G401 (cell line): ENCODE results near the gene ZNHIT1. TPM values are rescaled to one million over a fixed set of nuclear protein-coding genes. Genes with fewer than 3 reads are reported as not detected.
"Not testable (repeated sequence)": the region's sequence is repeated elsewhere in the genome, so short reads cannot be mapped to it uniquely, and the experiment has no call there.

ENCODE experiments used
- DNase-seq: peaks from one replicate; pipeline ENCODE4 v3.0.0-alpha.2; 2015; ENCODE audit warnings: low spot score
- in situ Hi-C: cut with HindIII; loops from 2 replicates; pipeline ENCODE4 v1.10.0; 2016; ENCODE audit warnings: low sequenced_read_pairs, mixed read lengths
- total RNA-seq: library from RNA; depleted of rRNA; stranded (reverse); fragments of >200 nt; shearing (Covaris generic); gene quantifications from 2 replicates; pipeline ENCODE4 v1.2.3, GENCODE V29; 2014

The ZNHIT1 gene
- total RNA-seq, 1 experiment from 2014 or later: 74.5 TPM

DNA sequence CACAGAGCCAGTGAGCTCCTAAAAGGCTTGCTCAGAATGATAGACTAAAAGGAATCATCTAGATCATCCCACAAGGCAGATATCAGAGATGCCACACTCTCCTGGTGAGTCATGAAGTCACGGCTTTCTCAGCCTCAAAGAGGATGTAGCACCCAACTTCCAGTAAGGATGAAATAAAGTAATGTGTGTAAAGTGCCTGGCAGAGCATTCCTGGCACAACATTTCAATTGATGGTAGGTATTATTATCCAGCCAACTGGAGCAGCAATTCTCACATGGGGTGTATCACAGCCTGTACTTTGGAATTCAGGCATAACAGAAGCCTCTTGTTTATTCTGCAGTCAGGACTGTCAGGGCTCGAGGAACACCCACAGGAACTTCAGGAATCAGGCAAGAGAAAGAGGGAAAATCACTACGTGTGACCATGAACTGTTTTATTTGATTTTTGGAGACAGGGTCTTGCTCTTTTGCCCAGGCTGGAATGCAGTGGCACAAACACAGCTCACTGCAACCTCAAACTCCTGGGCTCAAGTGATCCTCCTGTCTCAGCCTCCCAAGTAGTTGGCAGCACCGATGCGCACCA is 32.6 kb upstream of the ZNHIT1 start:
- DNase-seq: no peak

GRCh38 chr7:101186194-101186593 is 31.8 kb upstream of the ZNHIT1 start:
- no peak for DNase-seq
- in situ Hi-C loops: no loop called here

More for the DNA sequence above, 32.6 kb upstream of the ZNHIT1 start:
- in situ Hi-C loops: no loop called here

- DNase-seq: no peak
- in situ Hi-C loops: no loop called here
Measured at GRCh38 chr7:101186844-101187428, 31.0 kb upstream of the ZNHIT1 start.

DNA sequence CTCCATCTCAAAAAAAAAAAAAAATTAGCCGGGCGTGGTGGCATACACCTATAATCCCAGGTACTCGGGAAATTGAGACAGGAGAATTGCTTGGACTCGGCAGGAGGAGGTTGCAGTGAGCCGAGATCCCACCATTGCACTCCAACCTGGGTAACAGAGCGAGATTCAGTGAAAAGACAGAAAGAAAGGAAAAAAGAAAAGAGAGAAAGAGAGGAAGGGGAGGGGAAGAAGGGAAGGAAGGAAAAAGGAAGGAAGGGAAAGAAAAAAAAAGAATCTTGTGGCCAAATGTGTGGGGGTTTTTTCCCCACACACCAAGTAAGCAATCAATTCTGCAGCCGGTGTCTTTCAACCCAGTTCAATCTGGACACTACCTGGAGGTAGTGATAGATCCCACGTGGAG is 28.9 kb upstream of the ZNHIT1 start:
- DNase-seq: no peak
- in situ Hi-C loops: no loop called here

- in situ Hi-C loops: no loop called here
Measured at GRCh38 chr7:101195884-101196283, 22.1 kb upstream of the ZNHIT1 start.

DNA sequence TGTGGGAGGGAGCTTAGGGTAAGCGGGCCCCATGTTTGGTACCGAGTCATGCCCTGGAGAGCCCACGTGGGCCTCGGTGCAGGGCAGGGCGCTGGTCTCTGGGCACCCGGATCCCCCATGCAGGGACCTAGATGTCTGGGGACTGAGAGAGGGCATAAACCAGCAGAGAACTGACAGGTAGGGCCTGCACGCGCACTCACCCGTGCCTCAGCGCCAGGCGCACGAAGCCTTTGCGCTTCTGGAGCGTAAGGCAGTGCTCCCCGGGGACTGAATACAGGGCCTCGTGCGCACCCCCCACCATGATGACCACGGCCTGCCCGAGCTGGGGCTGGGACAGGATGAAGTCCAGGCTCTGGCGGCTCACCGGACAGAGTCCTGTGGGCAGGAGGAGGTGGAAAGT is 20.0 kb upstream of the ZNHIT1 start:
- no peak for DNase-seq
- in situ Hi-C loops: no loop called here

More at GRCh38 chr7:101195884-101196283, 22.1 kb upstream of the ZNHIT1 start:
- no peak for DNase-seq

DNA sequence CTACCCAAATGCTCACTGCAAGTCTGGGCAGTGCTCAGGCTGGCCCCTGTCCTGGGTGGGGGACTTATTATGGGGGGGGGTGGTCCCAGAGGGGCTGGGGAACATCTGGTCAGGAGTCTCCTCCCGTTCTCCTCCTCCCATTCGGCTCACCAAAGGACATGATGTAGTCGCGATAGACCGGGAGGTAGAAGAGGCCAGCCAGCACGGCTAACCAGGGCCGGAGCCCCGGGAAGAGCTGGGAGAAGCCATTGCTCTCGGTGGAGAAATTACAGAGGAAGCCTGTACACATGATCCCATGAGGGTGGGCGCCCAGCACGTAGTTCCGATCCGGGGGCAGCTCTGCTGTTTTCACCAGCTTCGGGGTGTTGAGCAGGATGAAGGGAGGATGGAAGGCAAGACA is 19.5 kb upstream of the ZNHIT1 start:
- DNase-seq: no peak
- in situ Hi-C loops: no loop called here

DNA sequence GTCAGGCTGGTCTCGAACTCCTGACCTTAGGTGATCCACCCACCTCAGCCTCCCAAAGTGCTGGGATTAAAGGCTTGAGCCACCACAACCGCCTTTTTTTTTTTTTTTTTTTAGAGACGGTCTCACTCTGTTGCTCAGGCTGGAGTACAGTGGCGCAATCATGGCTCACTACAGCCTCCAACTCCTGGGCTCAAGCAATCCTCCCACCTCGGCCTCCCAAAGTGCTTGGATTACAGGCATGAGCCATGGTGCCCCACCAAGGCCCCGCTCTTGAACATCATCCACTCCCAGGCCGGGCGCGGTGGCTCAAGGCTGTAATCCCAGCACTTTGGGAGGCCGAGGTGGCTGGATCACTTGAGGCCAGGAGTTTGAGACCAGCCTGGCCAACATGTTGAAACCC is 18.4 kb upstream of the ZNHIT1 start:
- DNase-seq, in situ Hi-C loops: not testable (repeated sequence)

DNA sequence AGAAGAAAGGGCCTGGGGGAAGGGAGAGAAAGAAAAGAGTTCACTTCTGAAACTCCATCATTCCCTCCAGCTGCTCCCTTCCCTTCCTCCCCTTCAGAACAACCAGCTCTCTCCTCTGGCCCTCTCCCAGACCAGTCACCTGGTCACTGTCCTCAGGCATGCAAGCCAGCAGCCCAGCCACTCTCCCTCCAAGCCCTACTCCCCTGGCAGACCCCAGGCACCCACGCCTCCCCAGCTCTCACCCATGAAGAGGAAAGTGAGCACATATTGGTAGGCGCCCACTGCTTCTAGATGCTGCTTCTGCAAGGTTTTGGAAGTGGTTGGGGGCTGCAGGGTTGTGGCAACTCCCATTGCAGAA is 17.5 kb upstream of the ZNHIT1 start:
- DNase-seq: no peak
- in situ Hi-C loops: no loop called here

GRCh38 chr7:101200862-101201599 is 16.9 kb upstream of the ZNHIT1 start, which contains the start of gene MOGAT3:
TSS of gene MOGAT3 (minus strand) at chr7:101201036. CDS start at chr7:101200854, 182 bp downstream.
- in situ Hi-C loops: no loop called here
- no peak for DNase-seq

DNA sequence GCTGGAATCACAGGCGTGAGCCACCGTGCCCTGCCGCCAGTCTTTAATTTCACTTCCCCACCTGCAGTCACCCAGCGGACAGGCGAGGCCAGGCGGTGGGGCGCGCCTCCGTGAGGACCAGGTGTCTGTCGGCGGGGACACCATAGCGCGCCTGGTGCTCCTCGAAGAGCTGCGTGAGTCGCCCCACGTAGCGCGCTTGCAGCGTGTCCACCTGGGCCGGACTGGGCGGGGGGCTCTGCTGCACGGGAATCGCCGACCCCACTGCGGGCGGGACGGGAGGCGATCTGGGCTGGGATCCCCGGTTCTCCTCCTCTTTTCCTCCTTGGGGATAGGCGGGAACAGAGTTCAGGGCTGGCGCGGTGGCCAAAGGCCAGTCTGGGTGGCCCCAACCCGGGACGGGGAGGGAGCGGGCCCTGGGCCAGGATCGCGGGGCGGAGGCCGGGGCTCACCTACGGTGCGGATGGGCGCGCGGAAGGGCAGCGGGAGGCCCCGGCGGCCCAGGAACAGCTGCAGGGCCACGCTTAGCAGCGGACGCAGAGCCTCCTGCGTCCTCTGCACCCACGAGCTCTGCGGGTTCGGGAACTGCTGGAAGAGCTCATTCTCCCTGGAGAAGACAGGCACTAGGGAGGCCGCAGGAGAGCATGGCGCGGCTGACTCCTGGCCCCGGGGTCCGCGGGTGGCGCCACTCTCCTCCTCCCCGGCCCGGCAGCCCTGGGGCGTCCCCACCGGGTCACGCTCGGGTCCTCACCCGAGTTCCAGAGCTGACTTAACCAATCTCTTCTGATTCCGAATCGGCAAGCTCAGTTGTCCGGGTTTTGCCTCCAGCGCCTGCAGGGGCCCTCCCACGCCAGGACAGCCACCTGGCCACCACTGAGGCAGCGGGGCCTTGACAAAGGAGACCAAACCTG is 16.0 kb upstream of the ZNHIT1 start:
- in situ Hi-C loops: no loop called here
- DNase-seq: no peak

GRCh38 chr7:101202603-101202918 is 15.4 kb upstream of the ZNHIT1 start:
- in situ Hi-C loops: no loop called here
- no peak for DNase-seq

DNA sequence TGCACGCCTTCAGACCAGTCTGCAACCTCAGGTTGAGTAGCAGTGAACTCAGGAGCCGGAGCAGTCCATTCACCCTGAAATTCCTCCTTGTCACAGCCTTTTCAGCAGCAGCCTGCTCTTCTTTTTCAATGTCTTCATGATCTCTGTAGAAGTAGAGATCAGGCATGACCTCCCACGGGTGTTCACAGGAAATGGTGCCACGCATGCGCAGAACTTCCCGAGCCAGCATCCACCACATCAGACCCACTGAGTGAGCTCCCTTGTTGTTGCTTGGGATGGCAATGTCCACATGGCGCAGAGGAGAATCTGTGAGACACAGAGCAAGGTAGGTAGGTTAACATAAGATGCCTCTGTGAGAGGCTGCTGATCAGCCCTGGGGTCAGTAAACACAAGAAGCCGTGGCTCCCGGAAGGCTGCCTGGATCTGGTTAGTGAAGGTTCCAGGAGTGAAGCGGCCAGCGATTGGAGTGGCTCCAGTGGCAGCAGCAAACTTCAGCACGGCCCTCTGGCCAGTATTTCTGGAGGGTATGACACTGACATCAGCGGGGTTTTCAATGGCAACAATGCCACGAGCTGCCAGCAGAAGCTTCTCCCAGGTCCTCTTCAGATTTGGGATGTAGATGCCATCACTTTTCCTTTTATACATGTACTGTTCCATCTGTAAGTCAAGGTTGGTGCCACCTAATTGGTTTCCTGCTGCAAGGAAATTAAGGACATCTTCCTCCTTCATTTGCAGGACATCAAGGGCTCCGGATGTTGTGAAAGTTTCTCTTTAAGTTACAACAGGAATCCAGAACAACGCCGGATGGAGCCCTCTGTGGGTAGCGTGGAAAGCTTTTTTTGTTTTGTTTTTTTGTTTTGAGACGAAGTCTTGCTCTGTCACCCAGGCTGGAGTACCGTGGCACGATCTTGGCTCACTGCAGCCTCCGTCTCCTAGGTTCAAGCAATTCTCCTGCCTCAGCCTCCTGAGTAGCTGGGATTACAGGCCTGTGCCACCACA is 13.9 kb upstream of the ZNHIT1 start:
- in situ Hi-C loops, DNase-seq: not testable (repeated sequence)

GRCh38 chr7:101205901-101206664 is 11.9 kb upstream of the ZNHIT1 start:
- in situ Hi-C loops: no loop called here
- DNase-seq: no peak

DNA sequence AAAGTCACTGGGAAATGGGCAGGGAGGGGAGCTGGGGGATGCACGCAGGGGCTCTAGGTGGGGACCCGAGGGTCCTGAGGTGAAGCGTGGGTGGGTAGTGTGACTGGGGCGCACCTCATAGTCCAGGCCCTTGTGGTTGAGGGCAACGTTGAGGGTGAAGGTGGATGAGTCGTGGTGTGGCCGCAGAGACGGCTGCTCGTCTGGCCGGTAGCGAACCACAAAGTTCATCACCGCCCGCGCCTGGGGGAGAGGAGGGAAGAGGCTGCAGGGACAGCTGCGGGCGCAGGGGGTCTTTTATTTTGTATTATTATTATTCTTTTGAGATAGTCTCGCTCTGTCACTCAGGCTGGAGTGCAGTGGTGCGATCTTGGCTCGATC is 11.3 kb upstream of the ZNHIT1 start:
- in situ Hi-C loops: no loop called here

DNA sequence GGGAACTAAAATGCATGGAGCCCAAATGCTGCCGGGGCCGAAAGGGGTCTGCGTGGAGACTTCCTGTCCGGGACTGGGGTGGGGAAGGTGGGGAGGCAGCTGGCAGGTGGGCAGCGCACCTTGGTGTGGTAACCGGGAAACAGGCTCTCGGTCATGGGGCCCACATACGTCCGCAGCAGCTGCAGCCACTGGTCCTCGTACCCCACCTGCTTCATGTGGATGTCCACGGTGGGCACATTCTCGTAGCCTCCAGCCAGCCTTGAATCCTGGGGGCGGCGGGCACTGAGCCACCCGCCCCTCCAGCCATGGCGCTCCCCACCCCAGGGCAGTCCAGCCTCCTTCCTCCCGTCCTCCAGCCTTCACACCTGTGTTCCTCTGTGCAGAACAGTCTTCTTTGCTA is 10.5 kb upstream of the ZNHIT1 start:
- in situ Hi-C loops: no loop called here
- DNase-seq: no peak

More for the DNA sequence above, 11.3 kb upstream of the ZNHIT1 start:
- no peak for DNase-seq

DNA sequence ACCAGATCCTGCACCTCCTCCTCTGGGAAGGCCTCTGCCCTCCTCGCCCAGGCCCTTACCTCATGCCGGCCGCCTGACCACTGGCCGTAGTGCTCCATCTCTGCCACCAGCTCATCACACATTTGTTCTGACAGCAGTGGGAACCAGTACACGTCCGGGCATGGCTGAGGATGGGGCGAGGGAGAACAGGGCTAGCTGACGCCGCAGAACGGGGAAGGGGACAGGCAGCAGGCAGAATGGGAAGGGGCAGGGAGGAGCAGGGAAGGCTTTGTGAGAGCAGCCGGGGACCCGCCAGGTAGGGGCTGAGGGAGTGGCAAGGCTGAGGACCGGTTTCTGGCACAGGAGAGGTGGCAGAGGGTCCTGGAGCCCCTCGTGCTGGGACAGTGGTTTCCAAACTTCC is 9.2 kb upstream of the ZNHIT1 start:
- no peak for DNase-seq
- in situ Hi-C loops: no loop called here

- in situ Hi-C loops: no loop called here
- DNase-seq: no peak
Measured at GRCh38 chr7:101210143-101210542, 7.8 kb upstream of the ZNHIT1 start.
